GM18867 (cell line): ENCODE data around the gene MAPK10.
"Not testable (repeated sequence)": the region's sequence is repeated elsewhere in the genome, so short reads cannot be mapped to it uniquely, and the experiment has no call there.

Experiments used
- ATAC-seq: cut with Tn5 transposase; IDR thresholded peaks from one replicate; pipeline ENCODE4 v1.9.1; 2021; ENCODE audit warnings: mild to moderate bottlenecking, moderate library complexity; ENCODE audit not compliant: unreplicated experiment

MAPK10 gene

GRCh38 chr4:86001591-86001990 is 358.3 kb downstream of the MAPK10 start:
- no peak for ATAC-seq

- peak; percentile 59 for ATAC-seq
These were observed 364.5 kb downstream of the MAPK10 start for GRCh38 chr4:85995361-85995760.

- ATAC-seq, result no peak
These were observed 365.3 kb downstream of the MAPK10 start for GRCh38 chr4:85994576-85994975.

GRCh38 chr4:85993641-85994040 is 366.2 kb downstream of the MAPK10 start:
- ATAC-seq, result no peak

GRCh38 chr4:85986266-85986665 is 373.6 kb downstream of the MAPK10 start:
- no peak for ATAC-seq

- peak; percentile 93 for ATAC-seq
These were observed 380.6 kb downstream of the MAPK10 start for GRCh38 chr4:85979276-85979675.

GRCh38 chr4:85970535-85970934 is 389.3 kb downstream of the MAPK10 start:
- ATAC-seq, result no peak

- peak; percentile 81 for ATAC-seq
These were observed 390.7 kb downstream of the MAPK10 start for GRCh38 chr4:85968945-85969819.

- no peak for ATAC-seq
These were observed 392.0 kb downstream of the MAPK10 start for GRCh38 chr4:85967872-85968271.

- no peak for ATAC-seq
These were observed 393.5 kb downstream of the MAPK10 start for GRCh38 chr4:85966373-85966772.

GRCh38 chr4:85965529-85965928 is 394.3 kb downstream of the MAPK10 start:
- ATAC-seq, result no peak

- not testable (repeated sequence) for ATAC-seq
These were observed 394.8 kb downstream of the MAPK10 start for GRCh38 chr4:85965017-85965416.

GRCh38 chr4:85964298-85964697 is 395.6 kb downstream of the MAPK10 start:
- ATAC-seq, result no peak

- ATAC-seq, result no peak
These were observed 396.6 kb downstream of the MAPK10 start for GRCh38 chr4:85963231-85963630.

- no peak for ATAC-seq
These were observed 398.0 kb downstream of the MAPK10 start for GRCh38 chr4:85961887-85962286.

GRCh38 chr4:85956293-85956945 is 403.4 kb downstream of the MAPK10 start:
- no peak for ATAC-seq

GRCh38 chr4:85955620-85956292 is 404.1 kb downstream of the MAPK10 start:
- no peak for ATAC-seq

GRCh38 chr4:85953651-85954018 is 406.2 kb downstream of the MAPK10 start:
- ATAC-seq, result no peak

GRCh38 chr4:85952972-85953650 is 406.7 kb downstream of the MAPK10 start:
- ATAC-seq, result no peak

- ATAC-seq, result no peak
These were observed 407.3 kb downstream of the MAPK10 start for GRCh38 chr4:85952528-85952927.

- ATAC-seq, result no peak
These were observed 408.8 kb downstream of the MAPK10 start for GRCh38 chr4:85951099-85951498.
